D721Med (cell line): ENCODE results near the gene MVK.

Experiments used
- DNase-seq: peaks from one replicate; pipeline ENCODE4 v3.0.0; 2011; ENCODE audit warnings: low spot score; ENCODE audit not compliant: insufficient read length
- FAIRE-seq: peaks from 2 replicates; lab custom pipeline; 2011; peaks lifted over from hg19 to GRCh38; lab: Jason Lieb, UNC
- CTCF ChIP-seq: IDR thresholded peaks from 2 replicates; pipeline ENCODE4 v1.5.1; 2012; ENCODE audit warnings: mild to moderate bottlenecking, control low read depth; ENCODE audit not compliant: insufficient read depth; ENCODE audit errors: missing control alignments

Gene MVK

GRCh38 chr12:109619002-109619604 is 45.5 kb downstream of the MVK start:
- FAIRE-seq (no peak), DNase-seq (no peak)
- TF ChIP-seq CTCF = no peak

- no peak for TF ChIP-seq CTCF
- DNase-seq (no peak), FAIRE-seq (no peak)
These were observed 47.7 kb downstream of the MVK start for GRCh38 chr12:109621211-109621694.

GRCh38 chr12:109621901-109622364 is 48.3 kb downstream of the MVK start:
- no peak for FAIRE-seq
- TF ChIP-seq CTCF = no peak

GRCh38 chr12:109624467-109624866 is 50.9 kb downstream of the MVK start:
- FAIRE-seq (no peak), DNase-seq (no peak)
- no peak for TF ChIP-seq CTCF

More at GRCh38 chr12:109621901-109622364, 48.3 kb downstream of the MVK start:
- no peak for DNase-seq

- no peak for TF ChIP-seq CTCF
- DNase-seq (no peak), FAIRE-seq (no peak)
These were observed 51.6 kb downstream of the MVK start for GRCh38 chr12:109625131-109625559.

GRCh38 chr12:109625749-109626377 is 52.3 kb downstream of the MVK start:
- no peak for TF ChIP-seq CTCF
- DNase-seq (no peak), FAIRE-seq (no peak)
